ENCODE results near the gene CERT1. TPM values are rescaled to one million over a fixed set of nuclear protein-coding genes. Genes with fewer than 3 reads are reported as not detected.

The CERT1 gene
- total and polyA plus RNA-seq, 9 of the 15 experiments (the other 6 are each of a cell fraction or from before 2014, with no cell fraction given): 3.4 to 24.7 (median 9.8) TPM

GRCh38 chr5:75511435-75512382 is at the start of gene CERT1, which contains the start of gene POLK (continued):
- TF ChIP-seq MITF (IDR thresholded peaks at IDR 0.05) (no peak), E2F5 (CRISPR knock-in tag; IDR thresholded peaks at IDR 0.05) (no peak), PTRF (tag; IDR thresholded peaks at IDR 0.05) (no peak), MLX (CRISPR knock-in tag; conservative IDR thresholded peaks at IDR 0.05) (no peak), IRF9 (tag; IDR thresholded peaks at IDR 0.05) (no peak), PHF20 (IDR thresholded peaks at IDR 0.05; ENCODE audit: partially characterized antibody) (peak; percentile 78), MEIS2 (IDR thresholded peaks at IDR 0.05; ENCODE audit: partially characterized antibody) (peak; percentile 41), SFPQ (IDR thresholded peaks at IDR 0.05; ENCODE audit: low read depth, low read length) (no peak), ESRRA (IDR thresholded peaks at IDR 0.05; ENCODE audit: borderline replicate concordance, low read depth) (no peak), NKRF (IDR thresholded peaks at IDR 0.05; ENCODE audit: borderline replicate concordance) (peak; percentile 23; the same call in 1 of the 2 replicates), LEF1 (IDR thresholded peaks at IDR 0.05) (no peak), GABPB1 (CRISPR knock-in tag; IDR thresholded peaks at IDR 0.05) (peak; percentile 73), ETS2 (tag; IDR thresholded peaks at IDR 0.05; ENCODE audit: borderline replicate concordance, poor library complexity, severe bottlenecking) (no peak), SMARCC2 (IDR thresholded peaks at IDR 0.05; ENCODE audit: low read depth) (0 out of 2 replicates have a peak, but pooled peaks have one; percentile 26), NCOA4 (IDR thresholded peaks at IDR 0.05; ENCODE audit: partially characterized antibody) (no peak), NR2C1 (IDR thresholded peaks at IDR 0.05) (no peak), NR2C1 (tag; IDR thresholded peaks at IDR 0.05) (0 out of 2 replicates have a peak, but pooled peaks have one; percentile 50), TAF7 (tag; IDR thresholded peaks at IDR 0.05) (peak; percentile 85)
